HG03097 (cell line): ENCODE data around the gene PLEKHG5.

ENCODE experiments used
- ATAC-seq: cut with Tn5 transposase; IDR thresholded peaks from one replicate; pipeline ENCODE4 v1.9.1; 2021; ENCODE audit not compliant: unreplicated experiment, low FRiP score

Gene PLEKHG5

DNA sequence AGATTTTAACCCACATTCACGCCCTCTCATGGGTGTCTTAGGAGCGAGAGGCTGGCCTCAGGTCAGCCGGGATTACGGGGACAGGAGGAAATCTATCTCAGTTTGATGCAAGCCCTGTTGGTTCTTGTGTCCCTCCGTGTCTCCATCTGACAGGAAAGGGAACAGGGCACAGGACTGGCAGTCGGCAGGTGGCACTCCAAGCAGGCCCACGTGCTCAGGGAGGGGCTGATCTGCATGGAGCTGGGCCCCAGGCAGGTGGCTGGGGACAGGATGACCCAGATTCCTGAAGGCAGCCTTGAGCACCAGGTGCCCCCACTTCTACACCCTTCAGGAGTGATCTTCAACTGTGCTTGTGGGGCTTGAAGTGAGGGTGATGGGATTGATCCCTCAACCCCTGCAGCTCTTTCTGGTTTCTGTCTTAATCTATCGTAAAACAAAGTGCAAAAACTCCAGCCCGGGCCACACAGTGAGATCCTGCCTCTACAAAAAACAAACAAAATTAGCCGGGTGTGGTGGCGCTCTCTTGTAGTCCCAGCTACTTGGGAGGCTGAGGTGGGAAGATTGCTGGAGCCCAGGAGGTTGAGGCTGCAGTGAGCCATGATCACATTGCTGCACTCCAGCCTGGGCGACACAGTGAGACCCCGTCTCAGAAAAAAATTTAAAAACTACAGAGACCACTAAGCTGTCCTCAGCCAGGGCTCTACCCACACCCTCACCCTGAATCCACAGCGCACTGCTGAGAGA is 8.3 kb downstream of the PLEKHG5 start:
- no peak for ATAC-seq

GRCh38 chr1:6481820-6482219 is 9.6 kb downstream of the PLEKHG5 start:
- no peak for ATAC-seq

GRCh38 chr1:6477039-6477820 is 14.2 kb downstream of the PLEKHG5 start:
- no peak for ATAC-seq

GRCh38 chr1:6476483-6476882 is 15.0 kb downstream of the PLEKHG5 start:
- ATAC-seq = no peak

GRCh38 chr1:6475381-6476133 is 15.9 kb downstream of the PLEKHG5 start:
- ATAC-seq = no peak

- ATAC-seq = no peak
Observed at GRCh38 chr1:6474815-6475282, 16.6 kb downstream of the PLEKHG5 start.

DNA sequence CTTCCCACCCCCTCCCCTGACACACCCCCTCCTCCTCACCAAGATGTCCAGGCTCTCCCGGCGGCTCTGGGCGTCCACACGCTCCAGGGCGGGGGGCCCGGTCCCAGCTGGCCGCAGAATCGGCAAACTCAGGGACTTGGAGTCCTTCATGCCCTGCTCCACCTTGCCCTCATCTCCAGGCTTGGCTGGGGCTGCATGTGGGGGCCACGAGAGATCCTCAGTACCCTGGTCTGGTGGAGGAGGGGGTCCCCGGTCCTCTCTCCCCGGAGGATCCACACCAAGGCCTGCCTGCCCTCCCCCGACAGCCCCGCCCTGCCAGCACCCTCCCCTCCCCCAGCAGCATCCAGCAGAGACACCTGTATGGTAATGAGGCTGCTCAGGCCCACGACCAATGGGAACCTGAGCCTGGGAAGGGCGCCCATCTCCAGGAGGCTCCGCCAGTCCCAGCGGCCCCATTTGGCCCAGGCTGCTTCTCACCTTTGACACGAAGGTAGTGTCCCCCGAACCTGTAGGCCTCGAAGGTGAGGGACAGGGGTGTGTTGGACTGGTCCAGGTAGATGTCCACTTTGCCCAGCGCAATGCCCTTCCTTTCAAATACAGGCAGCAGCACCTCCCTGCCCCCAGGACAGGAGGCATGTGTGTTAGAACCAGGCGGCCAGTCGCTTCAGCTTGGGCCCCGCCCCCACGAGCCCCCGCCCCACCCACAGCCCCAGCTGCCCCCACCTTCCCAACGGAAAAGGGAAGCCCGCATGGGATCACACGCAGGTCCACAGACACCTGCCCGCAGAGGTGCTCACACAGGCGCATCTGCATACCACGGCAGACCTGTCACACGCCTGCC is 17.3 kb downstream of the PLEKHG5 start:
- no peak for ATAC-seq

DNA sequence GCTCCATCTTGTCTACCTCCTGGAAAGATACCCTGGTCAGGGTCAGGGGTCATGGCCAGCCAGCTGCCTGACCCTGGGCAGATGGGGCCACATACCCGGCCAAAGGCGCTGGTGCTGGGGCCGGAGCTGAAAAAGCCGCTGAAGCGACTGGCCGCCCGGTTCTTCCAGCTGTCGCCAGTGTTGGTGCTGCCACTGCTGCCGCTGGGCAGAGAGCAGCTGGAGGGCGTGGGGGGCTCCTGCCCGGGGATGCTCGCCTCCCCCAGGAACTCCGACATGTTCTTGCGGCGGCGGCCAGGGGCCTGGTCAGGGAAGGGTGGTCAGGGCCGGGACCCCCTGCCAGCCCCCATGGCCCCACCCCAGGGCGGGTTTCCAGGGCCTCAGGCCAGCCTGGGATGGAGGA is 18.3 kb downstream of the PLEKHG5 start:
- no peak for ATAC-seq

GRCh38 chr1:6472391-6472790 is 19.1 kb downstream of the PLEKHG5 start:
- ATAC-seq = no peak

GRCh38 chr1:6471970-6472368 is 19.5 kb downstream of the PLEKHG5 start:
- no peak for ATAC-seq

- ATAC-seq = no peak
Observed at GRCh38 chr1:6471086-6471969, 20.1 kb downstream of the PLEKHG5 start.

DNA sequence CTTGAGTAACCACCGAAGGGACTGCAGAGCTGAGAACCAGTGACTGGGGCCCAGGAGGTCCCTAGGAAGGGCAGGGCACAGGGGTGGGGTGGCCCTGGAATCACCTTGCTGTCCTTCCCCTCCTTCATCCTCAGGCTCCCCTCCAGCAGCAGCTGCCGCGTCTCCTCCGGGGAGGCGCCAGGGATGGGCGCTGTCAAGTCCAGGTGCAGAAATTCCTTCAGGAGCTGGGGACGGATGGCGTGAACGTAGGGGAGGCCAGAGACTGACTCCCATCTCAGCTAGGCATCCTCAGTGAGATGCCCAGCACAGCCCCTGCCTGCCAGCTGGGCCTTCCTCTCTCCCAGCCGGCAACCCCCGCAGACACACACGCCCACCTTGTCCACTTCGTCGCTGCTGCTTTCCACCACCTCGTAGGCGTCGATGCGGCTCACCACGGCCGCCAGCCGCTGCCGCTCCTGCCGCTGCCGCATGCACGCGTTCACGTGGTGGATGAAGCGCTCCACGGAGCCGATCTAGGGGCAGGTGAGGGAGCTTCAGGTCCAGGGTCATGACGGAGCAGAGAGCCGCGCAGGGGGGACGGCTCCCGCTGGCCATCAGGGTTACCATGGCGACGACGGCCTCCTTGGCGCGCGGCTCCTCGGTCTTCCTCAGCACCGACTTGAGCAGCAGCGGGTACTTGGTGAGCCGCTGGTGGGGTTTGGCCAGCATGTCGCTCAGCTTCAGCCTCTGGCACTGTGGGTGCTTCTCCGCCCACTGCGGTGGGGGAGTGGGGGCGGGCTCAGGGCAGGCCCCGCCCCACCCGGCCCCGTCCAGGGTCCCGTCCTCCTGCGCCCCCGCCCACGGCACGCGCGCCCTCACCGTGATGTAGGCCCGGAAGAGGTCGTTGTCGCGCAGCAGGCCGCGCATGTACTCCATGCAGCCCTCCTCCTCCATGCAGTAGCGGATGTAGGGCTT is 21.1 kb downstream of the PLEKHG5 start:
- no peak for ATAC-seq

DNA sequence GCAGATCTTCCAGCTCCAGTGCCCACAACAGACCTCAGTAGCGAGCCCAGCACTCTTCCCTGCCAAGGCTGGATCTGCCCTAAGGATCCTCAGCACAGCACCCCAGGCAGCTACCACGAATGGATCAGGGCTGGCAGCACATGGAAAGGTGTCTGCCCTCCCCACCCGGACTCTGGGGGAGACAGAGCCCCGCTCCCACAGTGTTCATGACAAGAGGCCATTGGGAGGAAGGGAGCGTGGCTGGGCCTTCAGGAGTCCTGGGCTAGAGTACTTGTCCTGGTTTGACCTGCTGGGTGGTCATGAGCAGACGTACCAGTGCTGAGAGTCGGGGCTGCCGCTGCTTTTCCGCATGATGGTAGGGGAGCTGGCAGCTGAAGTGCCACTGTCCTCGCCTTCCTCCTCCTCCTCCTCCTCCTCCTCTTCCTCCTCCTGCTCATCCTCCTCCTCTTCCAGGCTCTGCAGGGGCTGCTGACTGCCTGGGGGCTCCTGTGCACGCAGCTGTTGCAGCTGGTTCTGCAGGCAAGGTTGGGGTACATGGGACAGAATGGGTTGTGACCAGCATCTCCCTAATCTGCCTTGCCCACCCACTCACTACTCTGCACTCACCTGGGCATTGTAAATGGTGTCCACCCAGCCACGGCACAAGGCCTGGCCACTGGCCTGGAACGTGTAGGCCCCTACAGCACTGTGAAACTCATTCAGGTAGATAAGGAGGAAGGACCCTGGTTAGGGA is 22.6 kb downstream of the PLEKHG5 start:
- no peak for ATAC-seq

DNA sequence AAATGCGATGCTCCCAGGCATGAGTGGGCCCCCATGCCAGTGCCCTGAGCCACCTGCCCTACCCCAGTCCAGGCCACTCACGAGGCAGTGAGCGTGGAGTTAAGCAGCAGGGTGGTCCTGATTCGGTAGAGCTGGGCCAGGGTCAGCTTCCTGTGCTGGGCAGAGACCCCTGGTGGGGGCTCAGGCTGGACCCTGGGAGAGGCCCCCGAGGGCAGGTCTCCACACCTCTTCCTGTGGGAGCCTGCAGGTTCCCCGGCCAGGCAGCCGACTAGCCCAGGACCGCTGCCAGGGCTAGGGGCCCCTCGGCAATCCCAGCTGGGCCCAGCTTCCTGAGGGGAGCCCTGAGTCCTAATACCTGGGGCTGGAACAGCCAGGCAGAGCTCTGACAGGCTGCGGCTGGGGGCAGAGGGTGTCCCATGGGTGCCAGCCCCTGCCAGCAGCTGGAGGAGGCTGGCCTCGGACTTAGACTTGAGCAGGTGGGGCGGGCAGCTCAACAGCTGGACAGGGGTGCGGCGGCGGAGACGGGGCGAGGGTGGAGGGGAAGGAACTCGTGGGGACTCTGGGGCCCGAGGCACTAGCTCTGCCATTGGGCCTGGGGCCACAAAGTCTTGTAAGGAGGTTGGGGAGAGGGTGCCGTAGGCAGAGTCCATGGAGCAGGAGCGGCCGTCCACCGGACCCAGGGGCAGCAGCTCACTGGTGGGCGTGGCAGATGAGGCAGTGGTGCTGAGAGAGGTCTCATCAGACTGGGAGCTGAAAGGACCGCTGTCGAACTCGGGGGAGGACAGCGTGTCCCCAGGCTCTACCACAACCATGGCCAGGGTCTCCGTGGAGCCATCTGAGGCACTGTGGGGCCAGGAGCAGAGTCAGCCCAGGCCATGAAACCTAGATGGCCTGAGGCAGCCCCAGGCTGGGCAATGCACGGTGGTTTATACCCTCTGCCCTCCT is 23.5 kb downstream of the PLEKHG5 start:
- ATAC-seq = no peak

GRCh38 chr1:6467224-6467623 is 24.2 kb downstream of the PLEKHG5 start:
- ATAC-seq = no peak

DNA sequence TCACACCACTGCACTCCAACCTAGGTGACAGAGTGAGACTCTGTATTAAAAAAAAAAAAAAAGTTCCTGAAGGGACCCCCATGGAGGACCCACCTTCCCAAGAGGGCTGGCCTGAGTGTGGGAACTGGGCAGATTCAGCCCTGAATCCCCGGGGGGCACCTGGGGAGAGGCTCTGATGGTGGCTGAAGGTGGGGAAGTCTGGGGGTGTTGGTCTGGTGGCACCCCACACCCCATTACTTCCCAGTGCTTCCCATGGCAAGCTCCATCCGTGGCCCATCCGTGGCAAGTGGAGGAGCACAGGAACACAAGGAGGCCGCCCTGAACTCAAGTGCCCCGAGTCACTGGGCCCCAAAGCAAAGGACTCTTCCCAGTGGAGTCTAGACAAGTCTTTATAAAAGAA is 24.7 kb downstream of the PLEKHG5 start:
- no peak for ATAC-seq

GRCh38 chr1:6466023-6466422 is 25.4 kb downstream of the PLEKHG5 start, which contains the start of gene TNFRSF25:
TSS of gene TNFRSF25 (minus strand) at chr1:6466173. CDS start at chr1:6466107, 66 bp downstream.
- no peak for ATAC-seq
